ENCODE data around the gene CSPG4. TPM values are rescaled to one million over a fixed set of nuclear protein-coding genes. Genes with fewer than 3 reads are reported as not detected.
A peak's percentile ranks its signal among the peaks of the same experiment; 100 is the strongest.

CSPG4 gene
- total and polyA plus RNA-seq, 9 of the 15 experiments (the other 6 are each of a cell fraction or from before 2014, with no cell fraction given): under 0.01 to 0.07 (median 0.04) TPM; not detected in 5

GRCh38 chr15:75646944-75647364, 65.7 kb downstream of the CSPG4 start (continued):
- no peak for TF ChIP-seq CBX2 (IDR thresholded peaks at IDR 0.05; ENCODE audit: insufficient read depth, low read length, poor library complexity, severe bottlenecking)
- no peak for TF ChIP-seq MGA (IDR thresholded peaks at IDR 0.05)
- TF ChIP-seq ZNF639 (CRISPR knock-in tag; conservative IDR thresholded peaks at IDR 0.05 in 1 of 2, IDR thresholded peaks at IDR 0.05 in 1 of 2): no peak
- no peak for TF ChIP-seq SRSF1 (IDR thresholded peaks at IDR 0.05; ENCODE audit: low read depth, low read length)
- no peak for TF ChIP-seq ZNF561 (CRISPR knock-in tag; conservative IDR thresholded peaks at IDR 0.05)
- TF ChIP-seq IFI16 (CRISPR knock-in tag; IDR thresholded peaks at IDR 0.05): no peak
- TF ChIP-seq CBX1 (IDR thresholded peaks at IDR 0.05; ENCODE audit: low read depth): no peak
- 0 out of 2 replicates have a peak, but pooled peaks have one; percentile 39 for TF ChIP-seq E2F3 (CRISPR knock-in tag; IDR thresholded peaks at IDR 0.05)
- 0 out of 2 replicates have a peak, but pooled peaks have one; percentile 69 for TF ChIP-seq KAT7 (CRISPR knock-in tag; IDR thresholded peaks at IDR 0.05; ENCODE audit: borderline replicate concordance)
- TF ChIP-seq SP1 (CRISPR knock-in tag; IDR thresholded peaks at IDR 0.05): peak; percentile 32
- TF ChIP-seq ZNF444 (CRISPR knock-in tag; IDR thresholded peaks at IDR 0.05): no peak
- TF ChIP-seq KLF13 (tag; IDR thresholded peaks at IDR 0.05; ENCODE audit: borderline replicate concordance, low read depth): no peak
- TF ChIP-seq ZNF253 (CRISPR knock-in tag; conservative IDR thresholded peaks at IDR 0.05): no peak
- no peak for TF ChIP-seq SRSF9 (IDR thresholded peaks at IDR 0.05; ENCODE audit: borderline replicate concordance, low read depth, low read length)
- no peak for TF ChIP-seq TCF3 (CRISPR knock-in tag; IDR thresholded peaks at IDR 0.05)
